Pulmonary artery endothelial cell (primary cell): Measurements from ENCODE around the gene CHST3. TPM values are rescaled to one million over a fixed set of nuclear protein-coding genes. Genes with fewer than 3 reads are reported as not detected.
"Not testable (repeated sequence)": the region's sequence is repeated elsewhere in the genome, so short reads cannot be mapped to it uniquely, and the experiment has no call there.

Source experiments
- DNase-seq: peaks from one replicate; pipeline ENCODE4 v3.0.0-alpha.2; 2011; ENCODE audit warnings: low read depth, low spot score
- total RNA-seq: library from RNA; depleted of rRNA; stranded (reverse); fragments of >200 nt; gene quantifications from 2 replicates; pipeline ENCODE4 v1.2.3, GENCODE V29; 2014

Gene CHST3
- total RNA-seq, 1 donor from 2014 or later = 12.9 TPM

GRCh38 chr10:72027498-72027897, 63.3 kb downstream of the CHST3 start:
- no peak for DNase-seq

- no peak for DNase-seq
Observed at GRCh38 chr10:72029414-72029813, 65.2 kb downstream of the CHST3 start.

GRCh38 chr10:72030762-72031543, 66.8 kb downstream of the CHST3 start:
- DNase-seq = no peak

- no peak for DNase-seq
Observed at GRCh38 chr10:72031706-72032105, 67.5 kb downstream of the CHST3 start.

GRCh38 chr10:72032409-72033162, 68.4 kb downstream of the CHST3 start:
- DNase-seq = not testable (repeated sequence)

- DNase-seq = no peak
Observed at GRCh38 chr10:72034040-72034499, 69.9 kb downstream of the CHST3 start.

- DNase-seq = no peak
Observed at GRCh38 chr10:72034761-72035160, 70.6 kb downstream of the CHST3 start.

GRCh38 chr10:72035252-72035887, 71.2 kb downstream of the CHST3 start:
- DNase-seq = no peak

- DNase-seq = no peak
Observed at GRCh38 chr10:72037266-72037665, 73.1 kb downstream of the CHST3 start.

GRCh38 chr10:72037811-72038210, 73.6 kb downstream of the CHST3 start:
- DNase-seq = no peak

- DNase-seq = no peak
Observed at GRCh38 chr10:72038458-72039001, 74.3 kb downstream of the CHST3 start.

GRCh38 chr10:72039377-72039776, 75.2 kb downstream of the CHST3 start:
- DNase-seq = no peak

GRCh38 chr10:72041491-72041890, 77.3 kb downstream of the CHST3 start:
- DNase-seq = no peak

- DNase-seq = no peak
Observed at GRCh38 chr10:72043016-72043834, 79.0 kb downstream of the CHST3 start.

GRCh38 chr10:72044417-72045041, 80.3 kb downstream of the CHST3 start:
- no peak for DNase-seq

- no peak for DNase-seq
Observed at GRCh38 chr10:72045586-72045985, 81.4 kb downstream of the CHST3 start.

GRCh38 chr10:72048450-72049124, 84.4 kb downstream of the CHST3 start:
- DNase-seq = peak; percentile 57

GRCh38 chr10:72049472-72049871, 85.3 kb downstream of the CHST3 start:
- DNase-seq = no peak

GRCh38 chr10:72049969-72050781, 86.0 kb downstream of the CHST3 start:
- DNase-seq = no peak
